ENCODE measurements around the gene MFAP3L. TPM values are rescaled to one million over a fixed set of nuclear protein-coding genes. Genes with fewer than 3 reads are reported as not detected.

The MFAP3L gene
- total RNA-seq, 1 donor from 2014 or later: 1.6 TPM

GRCh38 chr4:170009291-170009690, 16.9 kb downstream of the MFAP3L start:
- no peak for TF ChIP-seq CTCF (IDR thresholded peaks at IDR 0.05; ENCODE audit: insufficient read depth, low read length, severe bottlenecking)
- Histone ChIP-seq H3K4me3 (ENCODE audit: low read depth, low read length) (no peak overlapping the region), H3K36me3 (ENCODE audit: control insufficient read depth, insufficient read depth, low read length) (no peaks in the 10 kb centered on the region), H3K27me3 (ENCODE audit: control insufficient read depth, insufficient read depth, low read length) (no peaks in the 10 kb centered on the region)
- FAIRE-seq (no peak), DNase-seq (ENCODE audit: low read depth) (no peak)

GRCh38 chr4:170008801-170009200, 17.4 kb downstream of the MFAP3L start:
- TF ChIP-seq CTCF (IDR thresholded peaks at IDR 0.05; ENCODE audit: insufficient read depth, low read length, severe bottlenecking): no peak
- Histone ChIP-seq H3K4me3 (ENCODE audit: low read depth, low read length) (no peak overlapping the region), H3K36me3 (ENCODE audit: control insufficient read depth, insufficient read depth, low read length) (no peaks in the 10 kb centered on the region), H3K27me3 (ENCODE audit: control insufficient read depth, insufficient read depth, low read length) (no peaks in the 10 kb centered on the region)
- FAIRE-seq (no peak), DNase-seq (ENCODE audit: low read depth) (no peak)

- no peak for TF ChIP-seq CTCF (IDR thresholded peaks at IDR 0.05; ENCODE audit: insufficient read depth, low read length, severe bottlenecking)
- FAIRE-seq (no peak), DNase-seq (ENCODE audit: low read depth) (no peak)
- no peaks in the 10 kb centered on the region for H3K36me3 ChIP-seq (ENCODE audit: control insufficient read depth, insufficient read depth, low read length)
- H3K27me3 ChIP-seq (ENCODE audit: control insufficient read depth, insufficient read depth, low read length): no peaks in the 10 kb centered on the region
- H3K4me3 ChIP-seq (ENCODE audit: low read depth, low read length): no peak overlapping the region
Measured at GRCh38 chr4:170008371-170008770, 17.8 kb downstream of the MFAP3L start.

- TF ChIP-seq CTCF (IDR thresholded peaks at IDR 0.05; ENCODE audit: insufficient read depth, low read length, severe bottlenecking): no peak
- no peak overlapping the region for H3K4me3 ChIP-seq (ENCODE audit: low read depth, low read length)
- H3K36me3 ChIP-seq (ENCODE audit: control insufficient read depth, insufficient read depth, low read length): no peaks in the 10 kb centered on the region
- no peak for FAIRE-seq
- no peaks in the 10 kb centered on the region for H3K27me3 ChIP-seq (ENCODE audit: control insufficient read depth, insufficient read depth, low read length)
- DNase-seq (ENCODE audit: low read depth): no peak
Measured at GRCh38 chr4:170007113-170007512, 19.1 kb downstream of the MFAP3L start.

- no peak for FAIRE-seq
- Histone ChIP-seq H3K27me3 (ENCODE audit: control insufficient read depth, insufficient read depth, low read length) (no peaks in the 10 kb centered on the region), H3K36me3 (ENCODE audit: control insufficient read depth, insufficient read depth, low read length) (no peaks in the 10 kb centered on the region), H3K4me3 (ENCODE audit: low read depth, low read length) (no peak overlapping the region)
- DNase-seq (ENCODE audit: low read depth): no peak
- TF ChIP-seq CTCF (IDR thresholded peaks at IDR 0.05; ENCODE audit: insufficient read depth, low read length, severe bottlenecking): no peak
Measured at GRCh38 chr4:170005472-170005871, 20.7 kb downstream of the MFAP3L start.

GRCh38 chr4:170004651-170005295, 21.4 kb downstream of the MFAP3L start:
- no peak for TF ChIP-seq CTCF (IDR thresholded peaks at IDR 0.05; ENCODE audit: insufficient read depth, low read length, severe bottlenecking)
- H3K27me3 ChIP-seq (ENCODE audit: control insufficient read depth, insufficient read depth, low read length): no peaks in the 10 kb centered on the region
- FAIRE-seq (no peak), DNase-seq (ENCODE audit: low read depth) (no peak)
- H3K4me3 ChIP-seq (ENCODE audit: low read depth, low read length): no peak overlapping the region
- H3K36me3 ChIP-seq (ENCODE audit: control insufficient read depth, insufficient read depth, low read length): no peaks in the 10 kb centered on the region

All from bronchial epithelial cell (primary cell).